Muscle layer of colon (tissue), 2 donors: ENCODE data around the gene LASP1.

Source experiments
- H3K27ac ChIP-seq: one replicate; pipeline ENCODE4 v1.7.0; 2013; ENCODE audit warnings: low read depth, mild to moderate bottlenecking, low read length, moderate library complexity
- H3K27me3 ChIP-seq, 2 donors: one replicate each; pipeline ENCODE4 v1.7.0; 2013; ENCODE audit warnings: low read length in 2 of 2, mild to moderate bottlenecking in 2 of 2; ENCODE audit not compliant: insufficient read depth in 2 of 2, control insufficient read depth in 1 of 2
- H3K36me3 ChIP-seq: one replicate; pipeline ENCODE4 v1.7.0; 2013; ENCODE audit warnings: mild to moderate bottlenecking, low read length; ENCODE audit not compliant: insufficient read depth
- H3K4me1 ChIP-seq: one replicate; pipeline ENCODE4 v1.7.0; 2013; ENCODE audit warnings: mild to moderate bottlenecking, low read length; ENCODE audit not compliant: insufficient read depth
- H3K4me3 ChIP-seq, 2 donors: one replicate each; pipeline ENCODE4 v1.7.0; 2013; ENCODE audit warnings: low read length in 2 of 2, low read depth in 1 of 2, mild to moderate bottlenecking in 1 of 2, moderate library complexity in 1 of 2
- H3K9ac ChIP-seq: one replicate; pipeline ENCODE4 v1.7.0; 2013; ENCODE audit warnings: low read length
- H3K9me3 ChIP-seq: one replicate; pipeline ENCODE4 v1.7.0; 2013; ENCODE audit warnings: mild to moderate bottlenecking, low read length
- donor health status: abdominal sarcoma.
- donor health status: Adenocarcinoma of cecum.

LASP1 gene

GRCh38 chr17:38869526-38870258 is at the start of gene LASP1:
LASP1 (plus strand) TSS chr17:38870058; CDS start chr17:38870190, 132 bp downstream.
- Histone ChIP-seq H3K27ac (peak within 1 kb of the TSS; percentile 99), H3K36me3 (no peaks in the 10 kb centered on the region), H3K9me3 (no peaks in the 10 kb centered on the region), H3K9ac (peak within 1 kb of the TSS; percentile 74), H3K4me3 (peak within 1 kb of the TSS; percentile 85 to 94), H3K27me3 (no peaks in the 10 kb centered on the region), H3K4me1 (peaks cover 43% of the 10 kb centered on the region)

- H3K4me3 ChIP-seq, result peak within 1 kb of the TSS; percentile 75 to 97
- H3K36me3 ChIP-seq, result peaks cover 12% of the 10 kb centered on the region
- H3K27ac ChIP-seq, result peak within 1 kb of the TSS; percentile 98
- H3K9ac ChIP-seq, result peak within 1 kb of the TSS; percentile 93
- no peaks in the 10 kb centered on the region for H3K27me3 ChIP-seq
- H3K9me3 ChIP-seq, result no peaks in the 10 kb centered on the region
- peaks cover 13% of the 10 kb centered on the region for H3K4me1 ChIP-seq
These were observed 44.7 kb upstream of the LASP1 start, which contains the start of gene CWC25 for GRCh38 chr17:38824899-38825761. CWC25 (minus strand) TSS chr17:38825321; CDS start chr17:38825183, 138 bp downstream.

DNA sequence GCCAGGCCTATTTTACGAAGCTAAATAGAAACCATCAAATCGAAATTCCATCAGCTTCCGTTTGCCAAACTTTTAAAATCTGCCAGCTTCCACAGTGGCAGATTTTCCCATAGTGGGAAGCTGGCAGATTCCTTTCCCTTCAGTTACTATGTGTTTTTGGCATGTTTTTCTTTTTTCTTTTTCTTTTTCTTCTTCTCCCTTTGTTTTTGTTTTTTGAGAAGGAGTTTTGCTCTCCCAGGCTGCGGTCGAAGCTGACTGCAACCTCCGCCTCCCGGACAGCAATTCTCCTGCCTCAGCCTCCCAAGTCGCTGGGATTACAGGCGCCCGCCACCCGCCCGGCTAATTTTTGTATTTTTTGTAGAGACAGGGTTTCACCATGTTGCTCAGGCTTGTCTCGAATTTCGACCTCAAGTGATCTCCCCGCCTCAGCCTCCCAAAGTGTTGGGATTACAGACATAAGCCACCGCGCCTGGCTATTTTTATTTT is 44.1 kb upstream of the LASP1 start:
- Histone ChIP-seq H3K27ac (peak overlapping the region; percentile 98), H3K4me3 (peak overlapping the region; percentile 75 to 97), H3K9me3 (no peaks in the 10 kb centered on the region), H3K36me3 (peaks cover 5% of the 10 kb centered on the region), H3K4me1 (peaks cover 13% of the 10 kb centered on the region), H3K27me3 (no peaks in the 10 kb centered on the region), H3K9ac (peak overlapping the region; percentile 93)

DNA sequence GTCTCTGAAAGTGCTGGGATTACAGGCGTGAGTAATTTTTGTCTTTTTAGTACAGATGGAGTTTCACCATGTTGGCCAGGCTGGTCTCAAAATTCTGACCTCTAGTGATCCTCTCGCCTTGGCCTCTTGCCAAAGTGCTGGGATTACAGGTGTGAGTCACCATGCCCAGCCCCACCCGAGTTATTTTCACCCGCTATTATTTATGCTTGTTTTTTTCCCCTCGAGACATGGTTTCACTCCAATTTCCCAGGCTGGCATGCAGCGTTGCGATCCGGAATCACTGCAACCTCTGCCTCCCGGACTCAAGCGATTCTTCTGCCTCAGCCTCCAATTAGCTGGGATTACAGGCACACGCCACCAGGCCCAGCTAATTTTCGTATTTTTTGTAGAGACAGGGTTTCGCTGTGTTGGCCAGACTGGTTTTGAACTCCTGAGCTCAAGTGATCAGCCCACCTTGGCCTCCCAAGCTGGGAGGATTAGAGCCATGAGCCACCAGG is 25.5 kb upstream of the LASP1 start:
- Histone ChIP-seq H3K4me3 (no peak overlapping the region), H3K27ac (no peak overlapping the region), H3K9me3 (no peaks in the 10 kb centered on the region), H3K4me1 (no peaks in the 10 kb centered on the region), H3K36me3 (peaks cover 17% of the 10 kb centered on the region), H3K9ac (no peak overlapping the region), H3K27me3 (no peaks in the 10 kb centered on the region)

- Histone ChIP-seq H3K9ac (no peak overlapping the region), H3K27ac (no peak overlapping the region), H3K36me3 (peaks cover 48% of the 10 kb centered on the region)
These were observed 21.3 kb upstream of the LASP1 start for GRCh38 chr17:38848557-38848891.

GRCh38 chr17:38848939-38849605 is 20.8 kb upstream of the LASP1 start:
- no peak overlapping the region for H3K4me3 ChIP-seq
- no peak overlapping the region for H3K9ac ChIP-seq
- peaks cover 23% of the 10 kb centered on the region for H3K4me1 ChIP-seq
- no peak overlapping the region for H3K27ac ChIP-seq
- H3K27me3 ChIP-seq, result no peaks in the 10 kb centered on the region
- no peaks in the 10 kb centered on the region for H3K9me3 ChIP-seq
- peaks cover 48% of the 10 kb centered on the region for H3K36me3 ChIP-seq

More at GRCh38 chr17:38848557-38848891, 21.3 kb upstream of the LASP1 start:
- Histone ChIP-seq H3K4me1 (peaks cover 23% of the 10 kb centered on the region), H3K27me3 (no peaks in the 10 kb centered on the region), H3K4me3 (no peak overlapping the region), H3K9me3 (no peaks in the 10 kb centered on the region)

DNA sequence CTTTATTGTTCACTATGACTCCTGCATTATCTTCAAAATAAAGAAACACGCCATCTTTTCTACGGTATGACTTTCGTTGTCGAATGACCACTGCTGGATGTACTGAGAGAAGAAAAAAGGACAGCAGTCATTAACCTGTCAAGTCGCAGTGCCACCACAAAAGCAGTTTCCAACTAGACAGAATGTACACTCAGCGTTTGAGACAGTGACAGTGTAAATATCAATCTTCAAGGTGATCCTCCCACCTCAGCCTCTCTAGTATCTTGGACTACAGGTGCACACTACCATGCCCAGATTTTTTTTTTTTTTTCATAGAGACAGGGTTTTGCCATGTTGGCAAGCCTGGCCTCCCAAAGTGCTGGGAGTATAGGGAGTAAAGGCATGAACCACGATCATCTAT is 19.5 kb upstream of the LASP1 start:
- H3K27ac ChIP-seq, result no peak overlapping the region

GRCh38 chr17:38851434-38851833 is 18.4 kb upstream of the LASP1 start:
- peaks cover 28% of the 10 kb centered on the region for H3K4me1 ChIP-seq
- H3K9me3 ChIP-seq, result no peaks in the 10 kb centered on the region
- H3K27me3 ChIP-seq, result no peaks in the 10 kb centered on the region
- peak overlapping the region; percentile 88 for H3K9ac ChIP-seq
- no peak overlapping the region for H3K27ac ChIP-seq
- H3K36me3 ChIP-seq, result peaks cover 48% of the 10 kb centered on the region
- H3K4me3 ChIP-seq, result peak overlapping the region in 1 of 2 donors; percentile 75

More for the DNA sequence above, 19.5 kb upstream of the LASP1 start:
- Histone ChIP-seq H3K4me1 (peaks cover 28% of the 10 kb centered on the region), H3K9me3 (no peaks in the 10 kb centered on the region), H3K4me3 (no peak overlapping the region), H3K36me3 (peaks cover 48% of the 10 kb centered on the region), H3K9ac (no peak overlapping the region), H3K27me3 (no peaks in the 10 kb centered on the region)

DNA sequence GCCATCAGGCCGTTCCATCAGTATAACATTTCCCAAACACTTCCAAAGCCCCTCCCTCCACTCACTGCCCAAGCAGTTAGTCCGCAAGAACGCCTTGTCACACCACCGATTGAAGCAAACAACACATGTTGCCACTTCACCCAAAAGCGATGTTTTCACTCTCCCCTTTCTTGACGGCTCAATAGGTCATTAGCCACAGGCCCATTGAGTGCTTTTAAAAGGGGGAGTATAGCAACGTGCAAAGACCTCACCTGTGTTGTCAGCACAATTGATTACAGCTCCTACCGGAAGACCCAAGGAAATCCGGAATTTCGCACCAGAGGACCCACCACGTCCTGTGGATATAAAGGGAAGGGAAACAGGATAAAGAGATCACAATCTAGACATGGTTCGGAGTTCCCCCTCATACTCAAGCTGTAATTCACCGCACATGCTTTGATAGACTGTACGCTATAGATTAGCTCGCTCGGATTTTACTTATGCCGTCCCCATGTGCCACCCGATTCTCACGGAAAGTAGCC is 17.0 kb upstream of the LASP1 start:
- Histone ChIP-seq H3K4me1 (peaks cover 28% of the 10 kb centered on the region), H3K9ac (peak overlapping the region; percentile 88), H3K27me3 (no peaks in the 10 kb centered on the region), H3K4me3 (peak overlapping the region; percentile 59 to 75), H3K9me3 (no peaks in the 10 kb centered on the region), H3K36me3 (peaks cover 43% of the 10 kb centered on the region), H3K27ac (peak overlapping the region; percentile 93)

DNA sequence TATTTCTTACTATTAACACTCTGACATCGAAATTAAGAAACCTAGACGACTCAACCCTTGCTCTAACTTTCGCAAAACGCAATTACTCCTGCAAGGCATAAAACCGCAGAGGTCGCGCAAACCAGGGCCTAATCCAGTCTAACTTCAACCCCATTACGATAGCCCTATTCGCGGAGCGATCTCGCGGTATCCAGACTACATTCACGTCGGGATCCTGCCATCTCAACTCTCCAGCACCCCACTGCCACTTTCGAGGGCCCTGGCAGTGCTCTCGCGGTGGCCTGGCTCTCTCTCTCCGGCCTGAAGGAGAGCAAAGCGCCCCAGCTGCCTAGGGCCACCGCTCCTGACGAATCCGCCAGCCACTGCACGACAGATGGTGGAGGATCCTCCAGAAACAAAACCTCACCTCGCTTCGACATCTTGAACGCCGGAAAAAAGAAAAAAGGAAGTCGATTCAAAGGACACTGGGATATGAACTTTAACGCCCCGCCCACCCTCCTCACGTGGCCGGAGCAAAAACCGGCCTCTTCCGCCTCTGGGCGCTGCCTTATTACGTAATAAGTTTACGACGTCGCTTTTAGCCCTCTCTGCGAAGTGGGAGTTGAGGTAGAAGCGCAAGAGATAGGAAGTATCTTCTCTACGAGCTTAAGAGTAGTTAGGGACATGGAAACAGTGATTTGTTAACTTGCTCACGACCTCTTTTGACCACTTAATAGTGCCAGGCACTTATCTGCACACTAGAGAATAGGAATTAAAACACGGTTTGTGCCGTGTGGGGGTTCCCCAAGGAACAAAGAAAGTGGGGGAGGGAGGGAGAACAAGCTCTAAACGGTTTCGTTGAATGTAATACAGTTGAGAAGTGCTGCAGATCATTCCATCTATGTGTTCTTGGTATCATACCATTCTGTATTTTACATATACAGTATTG is 16.3 kb upstream of the LASP1 start, which contains the start of gene RPL23:
RPL23 (minus strand) TSS at position 430 of the 928 bp plus-strand sequence; CDS start at position 419, 11 bp downstream.
- Histone ChIP-seq H3K4me3 (peak within 1 kb of the TSS; percentile 67 to 75), H3K9ac (peak within 1 kb of the TSS; percentile 88), H3K4me1 (peaks cover 28% of the 10 kb centered on the region), H3K27ac (peak within 1 kb of the TSS; percentile 93), H3K36me3 (peaks cover 38% of the 10 kb centered on the region), H3K27me3 (no peaks in the 10 kb centered on the region), H3K9me3 (no peaks in the 10 kb centered on the region)
